D721Med (cell line): ENCODE data around the gene APOBEC3G.

Experiments used
- DNase-seq: peaks from one replicate; pipeline ENCODE4 v3.0.0; 2011; ENCODE audit warnings: low spot score; ENCODE audit not compliant: insufficient read length
- FAIRE-seq: peaks from 2 replicates; lab custom pipeline; 2011; peaks lifted over from hg19 to GRCh38; lab: Jason Lieb, UNC
- CTCF ChIP-seq: IDR thresholded peaks from 2 replicates; pipeline ENCODE4 v1.5.1; 2012; ENCODE audit warnings: mild to moderate bottlenecking, control low read depth; ENCODE audit not compliant: insufficient read depth; ENCODE audit errors: missing control alignments

Gene APOBEC3G

GRCh38 chr22:39081598-39081997 is 4.5 kb downstream of the APOBEC3G start:
- DNase-seq (no peak), FAIRE-seq (no peak)
- no peak for TF ChIP-seq CTCF

GRCh38 chr22:39083212-39084165 is 6.4 kb downstream of the APOBEC3G start:
- FAIRE-seq, result no peak
- DNase-seq, result no peak
- no peak for TF ChIP-seq CTCF

GRCh38 chr22:39084666-39085065 is 7.6 kb downstream of the APOBEC3G start:
- DNase-seq, result no peak
- no peak for FAIRE-seq
- TF ChIP-seq CTCF, result no peak

GRCh38 chr22:39087098-39087497 is 10.0 kb downstream of the APOBEC3G start:
- TF ChIP-seq CTCF, result no peak
- FAIRE-seq (no peak), DNase-seq (no peak)

- no peak for FAIRE-seq
- TF ChIP-seq CTCF, result no peak
- no peak for DNase-seq
Observed at GRCh38 chr22:39087881-39088684, 11.0 kb downstream of the APOBEC3G start.

- DNase-seq (no peak), FAIRE-seq (no peak)
- TF ChIP-seq CTCF, result no peak
Observed at GRCh38 chr22:39088685-39089032, 11.6 kb downstream of the APOBEC3G start.

- no peak for TF ChIP-seq CTCF
- no peak for DNase-seq
- no peak for FAIRE-seq
Observed at GRCh38 chr22:39089928-39090327, 12.9 kb downstream of the APOBEC3G start.
